ENCODE measurements around the gene TTLL9.

- TF ChIP-seq REST (IDR thresholded peaks at IDR 0.05; ENCODE audit: insufficient read depth in 1 of 2, low read depth in 2 of 2, low read length in 2 of 2) (no peak), POLR2AphosphoS5 (IDR thresholded peaks at IDR 0.05; ENCODE audit: low read depth, low read length) (no peak), FOXP2 (optimal IDR thresholded peaks at IDR 0.05; ENCODE audit: borderline replicate concordance, extremely low read depth, extremely low read length, insufficient read depth) (no peak), TAF1 (IDR thresholded peaks at IDR 0.05; ENCODE audit: borderline replicate concordance, insufficient read depth, low read length) (no peak)
Observed at GRCh38 chr20:31877684-31878083, 7.2 kb downstream of the TTLL9 start.

Data from PFSK-1 (cell line).